OCI-LY7 (cell line): ENCODE results near the gene TSR3. TPM values are rescaled to one million over a fixed set of nuclear protein-coding genes. Genes with fewer than 3 reads are reported as not detected.

Source experiments
- BruUV-seq: library from RNA; stranded (reverse); fragments of 400-500 nt; replicated peaks from 2 replicates; lab custom pipeline; 2021; lab: Mats Ljungman, UMichigan
- CTCF ChIA-PET: fragments of 300-600 bp; sonication (Branson Sonifier 250); formaldehyde crosslinking; loops from one replicate; lab custom pipeline; 2022; ENCODE audit warnings: antibody characterized with exemption; ENCODE audit not compliant: unreplicated experiment; lab: Charles Lee
- POLR2A ChIA-PET: fragments of 300-600 bp; sonication (Branson Sonifier 250); formaldehyde crosslinking; loops from one replicate; lab custom pipeline; 2022; ENCODE audit warnings: antibody characterized with exemption; lab: Charles Lee
- DNase-seq: peaks from one replicate; pipeline ENCODE4 v3.0.0-alpha.2; 2015; ENCODE audit warnings: low spot score
- H2AFZ ChIP-seq: fragments of 200-600 bp; sonication (generic), shearing (Covaris generic); 2 replicates; pipeline ENCODE4 v1.6.1; 2014; ENCODE audit warnings: mild to moderate bottlenecking, antibody characterized with exemption, low read length, moderate library complexity
- H3K27ac ChIP-seq: fragments of 200-600 bp; sonication (generic); 2 replicates; pipeline ENCODE4 v1.5.1; 2014; ENCODE audit warnings: mixed run types, low read depth, mild to moderate bottlenecking, moderate library complexity, low read length, inconsistent platforms; ENCODE audit not compliant: poor library complexity, severe bottlenecking
- H3K36me3 ChIP-seq: fragments of 200-600 bp; sonication (generic); 2 replicates; pipeline ENCODE4 v1.6.1; 2014; ENCODE audit warnings: mild to moderate bottlenecking, antibody characterized with exemption, low read length, moderate library complexity, mixed read lengths; ENCODE audit not compliant: insufficient read depth
- H3K4me1 ChIP-seq: fragments of 200-600 bp; sonication (generic); 2 replicates; pipeline ENCODE4 v1.5.1; 2014; ENCODE audit warnings: mild to moderate bottlenecking, low read length; ENCODE audit not compliant: insufficient read depth, poor library complexity, severe bottlenecking
- H3K4me2 ChIP-seq: fragments of 200-600 bp; sonication (generic); 2 replicates; pipeline ENCODE4 v1.6.1; 2014; ENCODE audit warnings: mild to moderate bottlenecking, low read length
- H3K4me3 ChIP-seq: fragments of 200-600 bp; sonication (generic); 2 replicates; pipeline ENCODE4 v1.5.1; 2014; ENCODE audit warnings: mild to moderate bottlenecking, low read depth, low read length; ENCODE audit not compliant: poor library complexity, severe bottlenecking
- H3K79me2 ChIP-seq: fragments of 200-600 bp; sonication (generic); 2 replicates; pipeline ENCODE4 v1.6.1; 2016; ENCODE audit warnings: low read depth, mild to moderate bottlenecking, low read length, moderate library complexity, mixed read lengths; ENCODE audit not compliant: insufficient read depth
- H3K9me2 ChIP-seq: fragments of 200-600 bp; sonication (generic); 2 replicates; pipeline ENCODE4 v1.6.1; 2016; ENCODE audit warnings: mild to moderate bottlenecking, low read length, mixed read lengths; ENCODE audit not compliant: insufficient read depth
- H3K9me3 ChIP-seq: fragments of 200-600 bp; sonication (generic); 2 replicates; pipeline ENCODE4 v1.6.1; 2014; ENCODE audit warnings: mild to moderate bottlenecking, mixed run types, low read length, mixed read lengths
- H4K20me1 ChIP-seq: fragments of 200-600 bp; sonication (generic); 2 replicates; pipeline ENCODE4 v1.6.1; 2014; ENCODE audit warnings: mild to moderate bottlenecking, antibody characterized with exemption, low read length, moderate library complexity, mixed read lengths; ENCODE audit not compliant: insufficient read depth
- EZH2phosphoT487 ChIP-seq: fragments of 200-600 bp; sonication (generic); IDR thresholded peaks from 2 replicates; pipeline ENCODE4 v1.6.1; 2018; ENCODE audit warnings: low read depth, borderline replicate concordance, mild to moderate bottlenecking, mixed run types, antibody characterized with exemption, low read length, moderate library complexity, mixed read lengths
- intact Hi-C: fragments of 100-400 bp; cut with micrococcal nuclease; formaldehyde crosslinking; loops from one replicate; pipeline ENCODE4 v1.10.0; 2022; ENCODE audit not compliant: unreplicated experiment
- total RNA-seq, 2 experiments: library from RNA; depleted of rRNA in 1 of 2; stranded (reverse); fragments of >200 nt in 1 of 2; shearing (Covaris generic) in 1 of 2; gene quantifications; 2 replicates each; pipeline ENCODE4 v1.2.3, GENCODE V29; 2014 to 2022
- TF ChIP-seq, protein P1 (sequence below): fragments of 200-600 bp; sonication (generic); conservative IDR thresholded peaks from 2 replicates; pipeline ENCODE4 v1.5.1; 2014; ENCODE audit warnings: mild to moderate bottlenecking, antibody characterized with exemption, low read length, moderate library complexity, mixed read lengths

Gene TSR3
- total RNA-seq, 2 experiments from 2014 or later: 47.2 to 75.8 TPM

DNA sequence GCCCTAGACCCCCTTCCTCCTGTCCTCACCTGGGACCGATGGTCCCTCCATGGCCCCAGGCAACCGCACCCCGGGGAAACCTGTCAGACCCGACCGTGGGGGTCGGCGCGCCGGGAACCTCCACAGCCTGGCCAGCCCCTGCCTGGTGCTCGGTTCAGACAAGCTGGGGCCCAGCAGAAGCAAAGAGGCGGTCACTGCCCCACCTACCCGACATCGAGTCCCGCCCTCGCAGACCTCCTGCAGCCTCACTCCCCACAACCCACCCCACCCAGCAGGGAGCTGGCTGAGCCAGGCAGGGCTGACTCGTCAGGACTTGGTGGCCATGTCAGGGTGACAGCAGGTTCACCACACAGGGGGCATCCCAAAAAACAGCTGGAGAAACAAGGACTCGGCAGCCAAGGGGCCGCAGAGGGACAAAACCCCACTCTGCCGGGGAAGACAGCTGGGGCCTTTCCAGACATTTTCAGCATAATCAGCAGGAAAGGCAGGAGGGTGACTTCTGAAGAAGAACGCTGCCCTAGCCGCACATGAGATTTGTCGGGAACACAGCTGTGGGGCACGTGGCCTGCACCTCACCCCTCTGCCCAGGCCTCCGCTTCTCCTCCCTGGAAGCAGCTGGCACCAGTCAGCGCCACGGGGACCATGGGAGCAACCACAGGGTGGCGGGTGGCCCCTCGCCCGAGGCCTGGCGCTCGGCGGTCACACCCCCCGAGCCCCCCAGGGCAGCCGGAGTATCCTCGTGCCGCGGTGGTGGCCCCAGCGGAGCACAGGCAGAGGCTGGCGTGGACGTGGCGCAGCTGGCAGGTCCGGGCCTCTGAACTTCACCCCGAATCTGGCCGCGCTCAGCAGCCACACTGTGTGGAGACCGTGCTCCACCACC lies 23.0 kb upstream of the TSR3 start:
- intact Hi-C loops: no loop called here
- ChIA-PET POLR2A (no interaction called here), CTCF (interaction anchor here (0.6 kb wide), 2 partner anchors 14 to 58 kb away, joined by 4 read pairs; no protein-coding TSS in a partner anchor)
- no peaks in the 10 kb centered on the region for H4K20me1 ChIP-seq
- no peaks in the 10 kb centered on the region for H3K79me2 ChIP-seq
- H3K9me2 ChIP-seq: no peaks in the 10 kb centered on the region
- no peak overlapping the region for H3K4me3 ChIP-seq
- no peak overlapping the region for H3K4me2 ChIP-seq
- DNase-seq: no peak
- peaks cover 6% of the 10 kb centered on the region; the same call in 1 of the 2 replicates for H3K36me3 ChIP-seq
- no peak overlapping the region for H3K27ac ChIP-seq
- H3K4me1 ChIP-seq: peaks cover under 1% of the 10 kb centered on the region
- no TSS peak for BruUV-seq
- H3K9me3 ChIP-seq: no peaks in the 10 kb centered on the region
- no peak overlapping the region for H2AFZ ChIP-seq
- TF ChIP-seq EZH2phosphoT487: no peak
- TF ChIP-seq, protein P1, sequence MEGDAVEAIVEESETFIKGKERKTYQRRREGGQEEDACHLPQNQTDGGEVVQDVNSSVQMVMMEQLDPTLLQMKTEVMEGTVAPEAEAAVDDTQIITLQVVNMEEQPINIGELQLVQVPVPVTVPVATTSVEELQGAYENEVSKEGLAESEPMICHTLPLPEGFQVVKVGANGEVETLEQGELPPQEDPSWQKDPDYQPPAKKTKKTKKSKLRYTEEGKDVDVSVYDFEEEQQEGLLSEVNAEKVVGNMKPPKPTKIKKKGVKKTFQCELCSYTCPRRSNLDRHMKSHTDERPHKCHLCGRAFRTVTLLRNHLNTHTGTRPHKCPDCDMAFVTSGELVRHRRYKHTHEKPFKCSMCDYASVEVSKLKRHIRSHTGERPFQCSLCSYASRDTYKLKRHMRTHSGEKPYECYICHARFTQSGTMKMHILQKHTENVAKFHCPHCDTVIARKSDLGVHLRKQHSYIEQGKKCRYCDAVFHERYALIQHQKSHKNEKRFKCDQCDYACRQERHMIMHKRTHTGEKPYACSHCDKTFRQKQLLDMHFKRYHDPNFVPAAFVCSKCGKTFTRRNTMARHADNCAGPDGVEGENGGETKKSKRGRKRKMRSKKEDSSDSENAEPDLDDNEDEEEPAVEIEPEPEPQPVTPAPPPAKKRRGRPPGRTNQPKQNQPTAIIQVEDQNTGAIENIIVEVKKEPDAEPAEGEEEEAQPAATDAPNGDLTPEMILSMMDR: no peak

DNA sequence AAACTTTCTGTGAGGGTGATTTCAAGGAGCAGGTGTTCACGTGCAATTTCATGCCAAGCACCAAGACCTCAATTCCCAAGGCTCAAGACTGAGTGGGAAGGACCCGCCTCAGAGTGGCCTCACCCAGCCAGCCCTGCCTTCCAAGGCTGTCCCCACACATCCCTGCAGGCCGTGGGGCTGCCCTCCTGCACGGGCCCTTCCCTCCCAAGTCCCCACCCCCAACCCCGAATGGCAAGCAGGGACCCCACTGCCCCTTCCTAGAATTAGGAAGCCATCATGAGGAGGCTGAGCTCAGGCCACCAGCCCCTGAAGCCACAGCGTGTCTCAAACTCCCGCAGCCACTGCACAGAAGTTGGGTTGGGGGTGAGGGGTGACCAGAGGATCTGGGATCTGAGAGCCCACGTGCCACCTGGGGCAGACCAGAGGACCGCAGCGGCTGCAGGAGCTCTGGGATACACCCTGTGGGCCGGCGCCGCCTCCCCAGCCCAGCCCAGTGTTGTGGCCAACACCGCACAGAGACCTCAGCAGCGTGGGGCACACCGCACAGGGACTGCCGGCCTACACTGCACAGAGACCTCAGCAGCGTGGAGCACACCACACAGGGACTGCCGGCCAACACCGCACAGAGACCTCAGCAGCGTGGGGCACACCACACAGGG lies 20.7 kb upstream of the TSR3 start:
- Histone ChIP-seq H3K4me1 (no peaks in the 10 kb centered on the region), H3K27ac (no peak overlapping the region), H2AFZ (no peak overlapping the region), H3K9me3 (no peaks in the 10 kb centered on the region), H3K36me3 (peaks cover 6% of the 10 kb centered on the region; the same call in 1 of the 2 replicates), H3K4me3 (no peak overlapping the region), H3K4me2 (no peak overlapping the region), H3K79me2 (no peaks in the 10 kb centered on the region), H4K20me1 (no peaks in the 10 kb centered on the region), H3K9me2 (no peaks in the 10 kb centered on the region)
- DNase-seq: no peak
- POLR2A ChIA-PET: no interaction called here
- TF ChIP-seq, protein P1: no peak
- no peak for TF ChIP-seq EZH2phosphoT487
- no TSS peak for BruUV-seq
- intact Hi-C loops: no loop called here
- CTCF ChIA-PET: interaction anchor here (0.6 kb wide), 1 partner anchor 14 kb away, joined by 4 read pairs; no protein-coding TSS in a partner anchor
